GM23248 (cell line): ENCODE data around the gene GPR4.

Experiments used
- EZH2 ChIP-seq: fragments of 200-600 bp; sonication (generic); IDR thresholded peaks from 2 replicates; pipeline ENCODE4 v1.6.1; 2018; ENCODE audit warnings: antibody characterized with exemption, mild to moderate bottlenecking; ENCODE audit not compliant: insufficient read depth, poor library complexity, severe bottlenecking
- EZH2phosphoT487 ChIP-seq: fragments of 200-600 bp; sonication (generic); IDR thresholded peaks from 2 replicates; pipeline ENCODE4 v1.6.1; 2018; ENCODE audit warnings: antibody characterized with exemption, moderate library complexity, mild to moderate bottlenecking, low read depth; ENCODE audit not compliant: insufficient read depth

DNA sequence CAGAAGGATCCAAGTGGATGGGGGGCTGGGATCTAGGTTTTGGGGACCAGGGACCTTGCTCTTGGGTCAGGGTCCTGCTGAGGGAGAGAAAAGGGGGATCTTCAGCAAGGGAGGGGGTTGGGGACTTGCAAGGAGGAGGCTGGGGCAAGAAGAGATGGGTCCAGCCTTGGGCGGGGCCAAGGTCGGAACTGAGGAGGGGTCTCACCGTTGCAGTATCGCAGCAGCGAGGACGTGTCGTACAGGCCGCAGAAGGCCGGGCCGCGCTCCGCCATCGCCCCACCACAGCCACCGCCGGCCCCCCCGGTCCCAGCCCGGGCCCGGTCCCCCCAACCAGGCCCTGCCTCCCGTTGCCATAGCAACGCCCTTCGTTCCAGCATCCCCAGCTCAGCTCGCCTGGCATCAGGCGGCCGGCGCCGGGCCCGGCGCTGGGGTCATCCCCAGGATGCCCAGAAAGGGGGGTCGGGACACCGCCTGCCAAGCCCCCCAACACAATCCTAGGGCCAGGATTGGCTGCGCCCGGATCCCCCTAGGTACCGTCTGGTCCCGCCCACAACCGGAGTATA is 43.1 kb upstream of the GPR4 start:
- no peak for TF ChIP-seq EZH2
- TF ChIP-seq EZH2phosphoT487: no peak
